Trophoblast cell (in vitro differentiated cells and primary cell): ENCODE results near the gene SEMA5A.

Experiments used
- DNase-seq, 2 donors: peaks; one replicate each; pipeline ENCODE4 v3.0.0-alpha.2; 2016
- H2AFZ ChIP-seq: 2 replicates; pipeline ENCODE4 v1.6.1; 2013; ENCODE audit warnings: low read length, moderate library complexity, mild to moderate bottlenecking; ENCODE audit not compliant: insufficient read depth, poor library complexity
- H2AK5ac ChIP-seq: 2 replicates; pipeline ENCODE4 v1.6.1; 2013; ENCODE audit warnings: mild to moderate bottlenecking, low read length
- H2BK120ac ChIP-seq: 2 replicates; pipeline ENCODE4 v1.6.1; 2013; ENCODE audit warnings: low read length, mild to moderate bottlenecking, moderate library complexity; ENCODE audit not compliant: insufficient read depth, poor library complexity
- H2BK12ac ChIP-seq: 2 replicates; pipeline ENCODE4 v1.6.1; 2013; ENCODE audit warnings: mild to moderate bottlenecking, low read length, moderate library complexity
- H2BK5ac ChIP-seq: 2 replicates; pipeline ENCODE4 v1.6.1; 2013; ENCODE audit warnings: low read length, low read depth, moderate library complexity, mild to moderate bottlenecking; ENCODE audit not compliant: poor library complexity
- H3K14ac ChIP-seq: 2 replicates; pipeline ENCODE4 v1.6.1; 2013; ENCODE audit warnings: mild to moderate bottlenecking, low read length
- H3K18ac ChIP-seq: 2 replicates; pipeline ENCODE4 v1.6.1; 2013; ENCODE audit warnings: mild to moderate bottlenecking, low read length
- H3K23ac ChIP-seq: 2 replicates; pipeline ENCODE4 v1.6.1; 2013; ENCODE audit warnings: low read length
- H3K27ac ChIP-seq: 2 replicates; pipeline ENCODE4 v1.5.1; 2013; ENCODE audit warnings: low read depth, mild to moderate bottlenecking, inconsistent platforms, low read length, moderate library complexity
- H3K27me3 ChIP-seq: 2 replicates; pipeline ENCODE4 v1.6.1; 2013; ENCODE audit warnings: inconsistent platforms, mild to moderate bottlenecking, low read length, moderate library complexity; ENCODE audit not compliant: insufficient read depth
- H3K36me3 ChIP-seq, 2 experiments: 1 replicate in 1 of 2; 2 replicates in 1 of 2; pipeline ENCODE4 v1.6.1; 2013; ENCODE audit warnings: low read length in 2 of 2, mild to moderate bottlenecking in 2 of 2, moderate library complexity in 1 of 2; ENCODE audit not compliant: insufficient read depth in 2 of 2, control insufficient read depth in 1 of 2
- H3K4ac ChIP-seq: 2 replicates; pipeline ENCODE4 v1.6.1; 2013; ENCODE audit warnings: low read depth, mild to moderate bottlenecking, low read length, moderate library complexity
- H3K4me1 ChIP-seq, 2 experiments: 1 replicate in 1 of 2; 2 replicates in 1 of 2; pipeline ENCODE4 v1.6.1; 2013; ENCODE audit warnings: low read length in 2 of 2, mild to moderate bottlenecking in 2 of 2, moderate library complexity in 1 of 2; ENCODE audit not compliant: insufficient read depth in 2 of 2, control insufficient read depth in 1 of 2
- H3K4me2 ChIP-seq: 2 replicates; pipeline ENCODE4 v1.6.1; 2013; ENCODE audit warnings: inconsistent platforms, mild to moderate bottlenecking, low read length, moderate library complexity
- H3K4me3 ChIP-seq: 2 replicates; pipeline ENCODE4 v1.5.1; 2013; ENCODE audit warnings: mild to moderate bottlenecking, low read depth, low read length, inconsistent platforms
- H3K79me1 ChIP-seq: one replicate; pipeline ENCODE4 v1.6.1; 2013; ENCODE audit warnings: low read length
- H3K79me2 ChIP-seq: 2 replicates; pipeline ENCODE4 v1.6.1; 2013; ENCODE audit warnings: low read length, mild to moderate bottlenecking; ENCODE audit not compliant: control insufficient read depth, insufficient read depth, poor library complexity
- H3K9ac ChIP-seq: 2 replicates; pipeline ENCODE4 v1.6.1; 2013; ENCODE audit warnings: mild to moderate bottlenecking, low read length
- H3K9me3 ChIP-seq: 2 replicates; pipeline ENCODE4 v1.6.1; 2013; ENCODE audit warnings: low read depth, mild to moderate bottlenecking, control low read depth, inconsistent platforms, low read length; ENCODE audit not compliant: insufficient read depth
- H4K12ac ChIP-seq: 2 replicates; pipeline ENCODE4 v1.6.1; 2013; ENCODE audit warnings: low read depth, mild to moderate bottlenecking, low read length, moderate library complexity
- H4K8ac ChIP-seq: 2 replicates; pipeline ENCODE4 v1.6.1; 2013; ENCODE audit warnings: low read depth, mild to moderate bottlenecking, low read length, moderate library complexity
- H4K91ac ChIP-seq: one replicate; pipeline ENCODE4 v1.6.1; 2013; ENCODE audit warnings: low read depth, mild to moderate bottlenecking, low read length, moderate library complexity
- WGBS: extraction: QIAGEN DNeasy Blood & Tissue Kit; methylation state at CpG from one replicate; pipeline ENCODE4 v1.1.7; 2013; ENCODE audit warnings: missing lambda C conversion rate; ENCODE audit not compliant: insufficient read length, insufficient coverage; ENCODE audit errors: extremely low coverage; 5-methylcytosine and 5-hydroxymethylcytosine counted together

The SEMA5A gene

DNA sequence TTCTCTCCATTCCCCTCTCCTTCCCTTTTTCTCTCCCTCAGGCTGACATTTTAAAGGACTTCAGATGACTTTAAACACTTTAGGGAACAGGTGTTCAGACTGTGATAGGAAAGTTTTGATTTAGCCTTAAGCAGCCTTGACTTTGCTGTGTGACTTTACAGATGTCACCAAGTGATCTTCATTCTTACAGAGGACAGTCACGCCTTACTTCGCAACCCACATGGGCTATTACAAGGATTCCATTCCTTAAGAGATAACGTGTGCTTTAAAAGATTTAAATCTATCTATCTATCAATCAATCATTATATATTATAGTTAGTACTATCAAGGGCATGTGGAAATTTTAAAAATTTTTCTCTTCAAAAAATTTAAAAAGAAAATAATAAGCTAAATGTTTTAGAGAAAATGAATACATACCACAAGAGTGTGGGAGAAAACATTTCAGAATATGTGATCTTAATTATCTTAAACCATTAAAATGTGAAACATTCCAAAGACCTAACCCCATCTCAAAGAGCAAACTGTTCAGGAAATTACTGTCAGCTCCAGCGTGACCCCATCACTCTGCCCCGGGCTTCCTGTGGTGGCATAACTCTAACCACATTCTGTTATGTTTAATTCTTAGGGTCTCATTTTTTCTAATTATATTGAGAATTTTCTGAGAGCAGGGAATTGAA lies 530.5 kb downstream of the SEMA5A start:
- peak; percentile 38 to 68 for DNase-seq
- Histone ChIP-seq H3K27ac (no peak overlapping the region), H2BK120ac (no peak overlapping the region), H3K79me2 (no peaks in the 10 kb centered on the region), H2BK12ac (no peak overlapping the region), H2AFZ (no peak overlapping the region), H3K4me1 (no peaks in the 10 kb centered on the region), H3K4ac (no peak overlapping the region), H3K18ac (no peak overlapping the region), H3K23ac (no peak overlapping the region), H3K79me1 (no peaks in the 10 kb centered on the region), H4K12ac (no peak overlapping the region), H3K4me2 (no peak overlapping the region), H3K9me3 (no peaks in the 10 kb centered on the region), H3K14ac (no peak overlapping the region), H2BK5ac (no peak overlapping the region), H3K27me3 (no peaks in the 10 kb centered on the region), H3K36me3 (no peaks in the 10 kb centered on the region), H4K91ac (no peak overlapping the region), H3K4me3 (no peak overlapping the region), H3K9ac (no peak overlapping the region), H4K8ac (no peak overlapping the region), H2AK5ac (no peak overlapping the region)
- no CpG with 5 or more reads among the region's 5 CpGs for WGBS

DNA sequence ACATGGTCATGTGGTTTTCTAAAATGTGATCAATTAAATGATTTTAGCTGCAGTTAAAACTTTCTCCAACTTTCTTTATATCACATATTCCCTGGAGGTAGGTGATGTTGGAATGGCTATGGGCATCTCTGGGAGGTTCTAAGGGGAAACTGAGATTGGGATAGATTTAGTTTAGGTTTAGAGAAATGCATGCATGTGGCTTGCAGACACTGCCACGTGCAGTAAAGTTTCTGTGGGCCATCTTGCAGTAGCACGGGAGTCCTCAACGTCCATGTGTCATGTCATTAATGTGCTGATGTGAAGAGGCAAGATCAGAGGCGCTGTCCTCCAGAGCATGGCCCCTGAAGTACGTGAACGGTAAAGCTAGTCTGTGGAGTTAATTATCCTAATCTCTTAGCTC lies 532.7 kb downstream of the SEMA5A start:
- no peak for DNase-seq

DNA sequence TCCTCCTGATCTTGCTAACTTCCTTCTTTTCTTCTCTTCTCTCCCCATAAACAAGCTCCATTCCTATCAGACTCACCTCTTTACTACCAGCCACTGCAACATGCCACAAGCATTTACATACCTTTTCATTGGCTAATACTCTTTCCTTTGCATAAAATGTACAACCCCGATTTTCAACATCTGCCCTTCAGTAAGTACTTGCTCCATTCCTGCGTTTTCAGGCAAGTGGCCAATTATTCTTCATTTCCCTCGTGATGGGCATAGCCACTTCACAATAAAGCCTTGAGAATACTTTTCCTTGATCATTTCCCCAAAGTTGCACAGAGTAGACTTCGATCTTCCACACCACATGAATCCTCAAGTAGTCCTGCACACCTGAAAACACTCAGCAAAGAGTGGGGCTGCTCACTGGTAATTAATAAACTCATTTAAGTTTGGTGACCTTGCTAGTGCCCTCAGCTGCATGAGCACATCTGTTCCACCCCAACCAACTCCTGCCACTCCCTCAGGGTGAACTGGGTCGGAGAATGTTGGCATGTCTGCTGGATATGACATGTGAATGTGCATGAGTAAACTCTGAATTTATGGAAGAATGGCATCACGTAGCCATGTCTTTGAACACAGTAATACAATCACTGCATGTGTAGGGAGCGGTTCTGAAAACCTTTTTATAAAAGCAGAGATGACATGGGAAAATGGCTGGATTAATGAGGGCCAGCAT lies 535.8 kb downstream of the SEMA5A start:
- no peak overlapping the region for H2AK5ac ChIP-seq
- no peak overlapping the region for H3K4me3 ChIP-seq
- no peak overlapping the region for H3K4ac ChIP-seq
- H3K36me3 ChIP-seq = no peaks in the 10 kb centered on the region
- H4K8ac ChIP-seq = no peak overlapping the region
- no peak overlapping the region for H2BK5ac ChIP-seq
- H3K27me3 ChIP-seq = no peaks in the 10 kb centered on the region
- H3K79me1 ChIP-seq = no peaks in the 10 kb centered on the region
- no peak overlapping the region for H3K23ac ChIP-seq
- H2BK12ac ChIP-seq = no peak overlapping the region
- no peaks in the 10 kb centered on the region for H3K79me2 ChIP-seq
- no peak overlapping the region for H4K91ac ChIP-seq
- no peak overlapping the region for H3K9ac ChIP-seq
- DNase-seq = peak in 1 of 2 donors; percentile 21
- no peak overlapping the region for H2AFZ ChIP-seq
- H3K27ac ChIP-seq = no peak overlapping the region
- no peak overlapping the region for H3K4me2 ChIP-seq
- H2BK120ac ChIP-seq = no peak overlapping the region
- H3K9me3 ChIP-seq = no peaks in the 10 kb centered on the region
- no peak overlapping the region for H3K14ac ChIP-seq
- H3K4me1 ChIP-seq = no peaks in the 10 kb centered on the region
- no peak overlapping the region for H3K18ac ChIP-seq
- H4K12ac ChIP-seq = no peak overlapping the region
- WGBS = no CpG with 5 or more reads among the region's 7 CpGs

More for the DNA sequence above, 532.7 kb downstream of the SEMA5A start:
- Histone ChIP-seq H3K14ac (no peak overlapping the region), H2BK5ac (no peak overlapping the region), H3K9ac (no peak overlapping the region), H3K18ac (no peak overlapping the region), H3K27me3 (no peaks in the 10 kb centered on the region), H2BK120ac (no peak overlapping the region), H3K4me3 (no peak overlapping the region), H4K8ac (no peak overlapping the region), H2BK12ac (no peak overlapping the region), H3K23ac (no peak overlapping the region), H3K36me3 (no peaks in the 10 kb centered on the region), H3K27ac (no peak overlapping the region), H4K12ac (no peak overlapping the region), H2AK5ac (no peak overlapping the region), H2AFZ (no peak overlapping the region), H3K79me2 (no peaks in the 10 kb centered on the region), H3K4ac (no peak overlapping the region), H3K79me1 (no peaks in the 10 kb centered on the region), H3K4me2 (no peak overlapping the region), H3K9me3 (no peaks in the 10 kb centered on the region), H4K91ac (no peak overlapping the region), H3K4me1 (no peaks in the 10 kb centered on the region)
- no CpG with 5 or more reads among the region's 6 CpGs for WGBS

DNA sequence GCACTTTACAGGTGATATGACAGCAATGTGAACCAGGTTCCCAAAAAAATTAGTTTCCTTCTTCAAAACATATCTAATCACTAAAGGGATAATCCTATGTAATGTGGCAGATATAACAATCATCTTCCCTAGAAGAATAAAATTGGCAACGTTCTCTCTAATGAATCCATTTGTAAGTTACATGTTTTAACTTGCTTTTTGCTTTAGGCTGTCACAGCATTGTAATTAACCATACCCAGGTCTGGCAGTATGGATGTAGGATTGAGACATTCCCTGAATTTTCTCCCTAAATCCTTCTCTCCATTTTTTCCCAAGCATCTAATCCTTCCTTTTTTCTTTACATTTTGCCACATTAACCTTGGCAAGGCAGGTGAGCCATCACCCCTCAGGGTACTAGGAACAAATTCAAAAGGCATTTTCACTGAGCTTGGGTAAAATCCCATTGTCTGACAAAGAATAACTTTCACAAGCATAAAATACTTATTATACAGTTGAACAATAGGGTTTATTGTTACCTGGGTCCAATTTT lies 548.3 kb downstream of the SEMA5A start:
- no CpG with 5 or more reads among the region's 1 CpG for WGBS
- no peak overlapping the region for H2AFZ ChIP-seq
- no peak overlapping the region for H3K9ac ChIP-seq
- no peaks in the 10 kb centered on the region for H3K36me3 ChIP-seq
- H2AK5ac ChIP-seq = no peak overlapping the region
- no peak overlapping the region for H2BK12ac ChIP-seq
- no peak overlapping the region for H3K18ac ChIP-seq
- H2BK5ac ChIP-seq = no peak overlapping the region
- H4K8ac ChIP-seq = no peak overlapping the region
- no peak overlapping the region for H3K4me2 ChIP-seq
- no peak for DNase-seq
- no peaks in the 10 kb centered on the region for H3K79me1 ChIP-seq
- no peak overlapping the region for H3K27ac ChIP-seq
- H4K91ac ChIP-seq = no peak overlapping the region
- H2BK120ac ChIP-seq = no peak overlapping the region
- H3K79me2 ChIP-seq = no peaks in the 10 kb centered on the region
- no peaks in the 10 kb centered on the region for H3K4me1 ChIP-seq
- H3K23ac ChIP-seq = no peak overlapping the region
- H3K14ac ChIP-seq = no peak overlapping the region
- H3K4ac ChIP-seq = no peak overlapping the region
- H3K4me3 ChIP-seq = no peak overlapping the region
- H4K12ac ChIP-seq = no peak overlapping the region
- no peaks in the 10 kb centered on the region for H3K9me3 ChIP-seq
- H3K27me3 ChIP-seq = no peaks in the 10 kb centered on the region
